Measurements from ENCODE around the gene TPP1.

DNA sequence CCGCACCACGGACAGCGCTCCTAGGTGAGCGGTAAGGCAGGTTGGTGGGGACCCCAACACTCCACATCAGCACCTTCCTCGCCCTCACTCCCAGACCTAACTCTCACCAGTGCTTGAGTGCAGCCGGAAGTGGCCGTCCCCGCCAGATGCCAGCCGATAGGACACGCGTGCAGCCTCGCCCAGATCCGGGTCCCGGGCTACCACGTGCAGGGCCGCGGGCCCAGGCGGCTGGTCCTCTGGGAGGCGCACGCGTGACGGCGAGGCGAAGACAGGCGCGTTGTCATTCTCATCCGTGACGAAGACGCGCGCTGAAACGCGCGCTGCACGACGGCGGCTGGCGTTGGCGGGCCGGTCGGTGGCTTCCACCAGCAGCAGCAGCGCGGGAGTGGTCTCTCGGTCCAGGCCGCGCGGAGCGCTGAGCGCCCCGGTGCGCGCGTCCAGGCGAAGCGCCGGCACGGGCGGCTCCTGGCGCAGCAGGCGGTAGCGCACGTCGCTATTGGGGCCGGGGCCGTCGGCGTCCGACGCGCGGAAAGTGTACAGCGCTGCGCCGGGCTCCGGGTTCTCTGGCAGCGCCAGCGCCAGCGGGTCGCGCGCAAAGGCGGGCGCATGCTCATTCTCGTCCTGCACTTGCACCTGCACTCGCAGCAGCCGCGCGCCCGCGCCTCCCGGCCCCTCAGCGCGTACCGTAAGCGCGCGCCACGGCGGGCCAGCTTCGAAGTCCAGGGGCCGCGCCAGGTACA is 10.8 kb upstream of the TPP1 start:
- TF ChIP-seq, protein P1, sequence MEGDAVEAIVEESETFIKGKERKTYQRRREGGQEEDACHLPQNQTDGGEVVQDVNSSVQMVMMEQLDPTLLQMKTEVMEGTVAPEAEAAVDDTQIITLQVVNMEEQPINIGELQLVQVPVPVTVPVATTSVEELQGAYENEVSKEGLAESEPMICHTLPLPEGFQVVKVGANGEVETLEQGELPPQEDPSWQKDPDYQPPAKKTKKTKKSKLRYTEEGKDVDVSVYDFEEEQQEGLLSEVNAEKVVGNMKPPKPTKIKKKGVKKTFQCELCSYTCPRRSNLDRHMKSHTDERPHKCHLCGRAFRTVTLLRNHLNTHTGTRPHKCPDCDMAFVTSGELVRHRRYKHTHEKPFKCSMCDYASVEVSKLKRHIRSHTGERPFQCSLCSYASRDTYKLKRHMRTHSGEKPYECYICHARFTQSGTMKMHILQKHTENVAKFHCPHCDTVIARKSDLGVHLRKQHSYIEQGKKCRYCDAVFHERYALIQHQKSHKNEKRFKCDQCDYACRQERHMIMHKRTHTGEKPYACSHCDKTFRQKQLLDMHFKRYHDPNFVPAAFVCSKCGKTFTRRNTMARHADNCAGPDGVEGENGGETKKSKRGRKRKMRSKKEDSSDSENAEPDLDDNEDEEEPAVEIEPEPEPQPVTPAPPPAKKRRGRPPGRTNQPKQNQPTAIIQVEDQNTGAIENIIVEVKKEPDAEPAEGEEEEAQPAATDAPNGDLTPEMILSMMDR (IDR thresholded peaks at IDR 0.05; ENCODE audit: low read length): no peak
- no peak for TF ChIP-seq EZH2 (optimal IDR thresholded peaks at IDR 0.05; ENCODE audit: low read depth, low read length)
